CD4-positive, alpha-beta T cell (primary cell): ENCODE data around the gene SPTLC2. TPM values are rescaled to one million over a fixed set of nuclear protein-coding genes. Genes with fewer than 3 reads are reported as not detected.

Experiments
- ATAC-seq: fragments of 200-7000 bp; cut with Tn5 transposase; one replicate; pipeline ENCODE4 v1.10.0; 2022; ENCODE audit warnings: mild to moderate bottlenecking; ENCODE audit not compliant: poor library complexity
- CTCF ChIA-PET: fragments of 350-600 bp; sonication (Branson Sonifier 250); formaldehyde crosslinking; loops from one replicate; lab custom pipeline; 2021; ENCODE audit warnings: antibody characterized with exemption, inconsistent platforms; lab: Charles Lee
- POLR2A ChIA-PET: fragments of 350-600 bp; sonication (Branson Sonifier 250); formaldehyde crosslinking; loops from one replicate; lab custom pipeline; 2021; ENCODE audit warnings: antibody characterized with exemption, inconsistent platforms; lab: Charles Lee
- DNase-seq, 14 experiments: peaks; one replicate each; pipeline ENCODE4 v3.0.0-alpha.2; 2013 to 2020; ENCODE audit warnings: mixed read lengths in 2 of 14
- H3K27ac ChIP-seq, 2 donors: one replicate each; pipeline versions ENCODE4 v1.5.1 to v1.7.0; 2013; ENCODE audit warnings: low read length in 2 of 2, low read depth in 1 of 2, mild to moderate bottlenecking in 1 of 2
- H3K27me3 ChIP-seq, 2 experiments: 1 replicate in 1 of 2; 2 replicates in 1 of 2; pipeline versions ENCODE4 v1.6.1 to v1.7.0; 2013; ENCODE audit warnings: low read length in 2 of 2, control low read depth in 1 of 2, mild to moderate bottlenecking in 1 of 2, moderate library complexity in 1 of 2; ENCODE audit not compliant: insufficient read depth in 2 of 2, control insufficient read depth in 1 of 2
- H3K36me3 ChIP-seq: one replicate; pipeline ENCODE4 v1.6.1; 2013; ENCODE audit warnings: low read length, control low read depth; ENCODE audit not compliant: insufficient read depth
- H3K4me1 ChIP-seq: one replicate; pipeline ENCODE4 v1.6.1; 2013; ENCODE audit warnings: low read length, control low read depth; ENCODE audit not compliant: insufficient read depth
- H3K4me3 ChIP-seq: one replicate; pipeline ENCODE4 v1.5.1; 2013; ENCODE audit warnings: mild to moderate bottlenecking, low read length, moderate library complexity
- H3K9me3 ChIP-seq, 2 experiments: 1 replicate in 1 of 2; 2 replicates in 1 of 2; pipeline versions ENCODE4 v1.6.1 to v1.7.0; 2013; ENCODE audit warnings: low read length in 2 of 2, mild to moderate bottlenecking in 2 of 2, control low read depth in 1 of 2, moderate library complexity in 1 of 2; ENCODE audit not compliant: control insufficient read depth in 1 of 2, insufficient read depth in 1 of 2
- H3K27ac Mint-ChIP-seq: one replicate; pipeline ENCODE4 v1.8.0; 2020; ENCODE audit warnings: mixed read lengths
- H3K27me3 Mint-ChIP-seq: one replicate; pipeline ENCODE4 v1.8.0; 2021; ENCODE audit warnings: mixed read lengths
- H3K36me3 Mint-ChIP-seq: one replicate; pipeline ENCODE4 v1.8.0; 2021; ENCODE audit warnings: low read depth, mixed read lengths
- H3K4me1 Mint-ChIP-seq: one replicate; pipeline ENCODE4 v1.8.0; 2021; ENCODE audit warnings: low read depth, mixed read lengths
- H3K4me3 Mint-ChIP-seq: one replicate; pipeline ENCODE4 v1.8.0; 2020; ENCODE audit warnings: mild to moderate bottlenecking, mixed read lengths
- H3K9me3 Mint-ChIP-seq: one replicate; pipeline ENCODE4 v1.8.0; 2020; ENCODE audit warnings: mixed read lengths
- CTCF ChIP-seq: fragments of 200-600 bp; IDR thresholded peaks from one replicate; pipeline ENCODE4 v1.8.0; 2022; ENCODE audit warnings: antibody characterized with exemption, mild to moderate bottlenecking
- intact Hi-C, 2 experiments: fragments of 100-400 bp; cut with DNase I in 1 of 2; cut with micrococcal nuclease in 1 of 2; formaldehyde crosslinking; loops; one replicate each; pipeline versions ENCODE4 v1.15.1 to v1.9.0; 2023 to 2025; cut with DNase I, micrococcal nuclease
- total RNA-seq, 174 experiments: library from RNA in 2 of 174; stranded (reverse) in 2 of 174; gene quantifications; one replicate each; pipeline ENCODE4 v1.2.3 and lab custom pipeline; 2021 to 2026

SPTLC2 gene
- total RNA-seq, 2 experiments from 2014 or later = 13.0 to 14.5 TPM

GRCh38 chr14:77498120-77498979 is 118.1 kb downstream of the SPTLC2 start, which contains the start of gene ISM2:
TSS of gene ISM2 (minus strand) at chr14:77498816. CDS start at chr14:77498793, 23 bp downstream.
- Histone ChIP-seq H3K4me3 (peak within 1 kb of the TSS; percentile 29), H3K36me3 (no peaks in the 10 kb centered on the region), H3K27ac (no peak within 1 kb of the TSS), H3K9me3 (peaks cover 2 to 5% of the 10 kb centered on the region in 2 experiments), H3K4me1 (peaks cover 11% of the 10 kb centered on the region), H3K27me3 (peaks cover 21 to 24% of the 10 kb centered on the region in 2 experiments)
- H3K4me3 Mint-ChIP-seq = peak within 1 kb of the TSS; percentile 73
- DNase-seq (peak in 13 of 14 experiments; percentile 7 to 59 (median 19)), ATAC-seq (peak; percentile 77)
- peaks cover 4% of the 10 kb centered on the region for H3K4me1 Mint-ChIP-seq
- H3K27ac Mint-ChIP-seq = no peak within 1 kb of the TSS
- peaks cover 45% of the 10 kb centered on the region for H3K27me3 Mint-ChIP-seq
- peaks cover 4% of the 10 kb centered on the region for H3K9me3 Mint-ChIP-seq
- CTCF ChIA-PET = no interaction called here
- POLR2A ChIA-PET = no interaction called here
- H3K36me3 Mint-ChIP-seq = no peaks in the 10 kb centered on the region
- intact Hi-C loops = no loop called here
- no peak for TF ChIP-seq CTCF

GRCh38 chr14:77495334-77495733 is 121.1 kb downstream of the SPTLC2 start:
- ChIA-PET POLR2A (no interaction called here), CTCF (no interaction called here)
- ATAC-seq = no peak
- Mint-ChIP-seq H3K4me3 (no peak overlapping the region), H3K27me3 (peaks cover 33% of the 10 kb centered on the region), H3K27ac (no peak overlapping the region), H3K4me1 (peaks cover 4% of the 10 kb centered on the region), H3K9me3 (no peaks in the 10 kb centered on the region), H3K36me3 (no peaks in the 10 kb centered on the region)
- intact Hi-C loops = no loop called here
- DNase-seq = no peak
- Histone ChIP-seq H3K9me3 (no peaks in the 10 kb centered on the region), H3K27me3 (peaks cover 21 to 23% of the 10 kb centered on the region in 2 experiments), H3K4me1 (peaks cover 11% of the 10 kb centered on the region), H3K4me3 (no peak overlapping the region), H3K36me3 (no peaks in the 10 kb centered on the region), H3K27ac (no peak overlapping the region)
- TF ChIP-seq CTCF = no peak

GRCh38 chr14:77491056-77491455 is 125.4 kb downstream of the SPTLC2 start:
- no peak for TF ChIP-seq CTCF
- Mint-ChIP-seq H3K9me3 (no peaks in the 10 kb centered on the region), H3K36me3 (no peaks in the 10 kb centered on the region), H3K27ac (no peak overlapping the region), H3K27me3 (peaks cover 10% of the 10 kb centered on the region), H3K4me3 (no peak overlapping the region), H3K4me1 (no peaks in the 10 kb centered on the region)
- ChIA-PET POLR2A (no interaction called here), CTCF (no interaction called here)
- no peak for DNase-seq
- no peaks in the 10 kb centered on the region for H3K9me3 ChIP-seq
- ATAC-seq = no peak
- H3K4me1 ChIP-seq = no peaks in the 10 kb centered on the region
- no peaks in the 10 kb centered on the region for H3K36me3 ChIP-seq
- no peak overlapping the region for H3K27ac ChIP-seq
- H3K4me3 ChIP-seq = no peak overlapping the region
- peaks cover 0 to 5% of the 10 kb centered on the region in 2 experiments for H3K27me3 ChIP-seq
- intact Hi-C loops = no loop called here
